Measurements from ENCODE around the gene AKR1C8.

AKR1C8 gene

GRCh38 chr10:5108658-5109416 is 76.1 kb downstream of the AKR1C8 start:
- Histone ChIP-seq H3K4me3 (ENCODE audit: low read depth, low read length) (no peak overlapping the region), H3K9me3 (ENCODE audit: severe bottlenecking) (no peaks in the 10 kb centered on the region), H3K27ac (no peak overlapping the region), H3K27me3 (ENCODE audit: insufficient read depth, low read depth, severe bottlenecking) (no peaks in the 10 kb centered on the region), H3K36me3 (no peaks in the 10 kb centered on the region)
- no peak for TF ChIP-seq CTCF (IDR thresholded peaks at IDR 0.05; ENCODE audit: low read depth, low read length)
- no peak for DNase-seq

GRCh38 chr10:5107860-5108526 is 77.0 kb downstream of the AKR1C8 start:
- TF ChIP-seq CTCF (IDR thresholded peaks at IDR 0.05; ENCODE audit: low read depth, low read length), result no peak
- no peak overlapping the region for H3K4me3 ChIP-seq (ENCODE audit: low read depth, low read length)
- no peaks in the 10 kb centered on the region for H3K27me3 ChIP-seq (ENCODE audit: insufficient read depth, low read depth, severe bottlenecking)
- no peaks in the 10 kb centered on the region for H3K36me3 ChIP-seq
- no peak for DNase-seq
- H3K27ac ChIP-seq, result no peak overlapping the region
- H3K9me3 ChIP-seq (ENCODE audit: severe bottlenecking), result no peaks in the 10 kb centered on the region

DNA sequence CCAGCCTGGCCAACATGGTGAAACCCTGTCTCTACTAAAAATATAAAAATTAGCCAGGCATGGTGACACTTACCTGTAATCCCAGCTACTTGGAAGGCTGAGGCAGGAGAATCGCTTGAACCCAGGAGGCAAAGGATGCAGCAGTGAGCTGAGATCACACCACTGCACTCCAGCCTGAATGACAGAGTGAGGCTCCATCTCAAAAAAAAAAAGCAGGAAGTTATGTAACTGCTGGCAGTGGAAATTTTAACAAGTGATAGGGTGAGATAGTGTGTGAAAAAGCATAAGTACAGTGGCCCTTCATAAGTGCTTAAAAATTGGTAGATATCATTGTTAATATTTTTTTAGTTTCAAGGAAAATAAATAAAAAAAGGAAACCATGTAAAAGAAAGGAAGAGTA is 78.4 kb downstream of the AKR1C8 start:
- H3K4me3 ChIP-seq (ENCODE audit: low read depth, low read length), result no peak overlapping the region
- no peak for DNase-seq
- no peaks in the 10 kb centered on the region for H3K9me3 ChIP-seq (ENCODE audit: severe bottlenecking)
- H3K36me3 ChIP-seq, result no peaks in the 10 kb centered on the region
- no peaks in the 10 kb centered on the region for H3K27me3 ChIP-seq (ENCODE audit: insufficient read depth, low read depth, severe bottlenecking)
- no peak overlapping the region for H3K27ac ChIP-seq
- no peak for TF ChIP-seq CTCF (IDR thresholded peaks at IDR 0.05; ENCODE audit: low read depth, low read length)

DNA sequence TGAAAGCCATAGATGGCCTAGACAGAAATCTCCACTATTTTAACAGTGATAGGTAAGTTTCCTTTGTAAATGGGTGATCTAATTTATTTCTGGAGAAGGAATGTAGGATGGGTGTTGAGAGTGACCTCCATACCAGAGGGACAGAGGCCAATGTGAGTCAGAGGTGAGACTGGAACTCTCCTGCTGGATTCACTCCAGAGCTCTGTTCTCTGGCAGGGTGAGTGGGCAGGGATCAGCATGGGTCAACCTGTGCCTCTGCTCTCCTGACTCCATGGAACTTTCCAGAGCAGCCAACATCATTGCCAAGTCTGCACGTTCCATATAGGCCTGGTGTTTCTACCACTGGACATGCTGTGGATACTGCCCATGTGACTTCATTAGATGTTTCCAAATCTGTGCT is 79.3 kb downstream of the AKR1C8 start:
- no peak overlapping the region for H3K27ac ChIP-seq
- DNase-seq, result no peak
- no peaks in the 10 kb centered on the region for H3K36me3 ChIP-seq

More for the DNA sequence above, 79.3 kb downstream of the AKR1C8 start:
- no peak for TF ChIP-seq CTCF (IDR thresholded peaks at IDR 0.05; ENCODE audit: low read depth, low read length)
- Histone ChIP-seq H3K27me3 (ENCODE audit: insufficient read depth, low read depth, severe bottlenecking) (no peaks in the 10 kb centered on the region), H3K9me3 (ENCODE audit: severe bottlenecking) (no peaks in the 10 kb centered on the region), H3K4me3 (ENCODE audit: low read depth, low read length) (no peak overlapping the region)
